Keratinocyte (primary cell): ENCODE data around the gene LYPD6B. TPM values are rescaled to one million over a fixed set of nuclear protein-coding genes. Genes with fewer than 3 reads are reported as not detected.

Source experiments
- DNase-seq: peaks from one replicate; pipeline ENCODE4 v3.0.0-alpha.2; 2011; ENCODE audit warnings: low read depth, missing footprints, low spot score
- FAIRE-seq: peaks from 2 replicates; lab custom pipeline; 2011; peaks lifted over from hg19 to GRCh38; lab: Jason Lieb, UNC
- H2AFZ ChIP-seq: 2 replicates; pipeline ENCODE4 v1.6.0; 2012; ENCODE audit warnings: low read length, control low read depth, inconsistent platforms; ENCODE audit not compliant: control insufficient read depth
- H3K27ac ChIP-seq: 2 replicates; pipeline ENCODE4 v1.5.1; 2011; ENCODE audit warnings: low read length; ENCODE audit not compliant: control insufficient read depth, insufficient read depth
- H3K27me3 ChIP-seq: 3 replicates; pipeline ENCODE4 v1.6.0; 2011; ENCODE audit warnings: low read length; ENCODE audit not compliant: control insufficient read depth, insufficient read depth; ENCODE audit errors: extremely low read depth
- H3K36me3 ChIP-seq, 2 experiments: 2 replicates in 1 of 2; 3 replicates in 1 of 2; pipeline ENCODE4 v1.5.1; 2011; ENCODE audit warnings: low read length in 2 of 2, mild to moderate bottlenecking in 1 of 2; ENCODE audit not compliant: control insufficient read depth in 2 of 2, insufficient read depth in 2 of 2; ENCODE audit errors: extremely low read depth in 1 of 2
- H3K4me1 ChIP-seq: 3 replicates; pipeline ENCODE4 v1.5.1; 2011; ENCODE audit warnings: low read length; ENCODE audit not compliant: control insufficient read depth, insufficient read depth; ENCODE audit errors: extremely low read depth
- H3K4me2 ChIP-seq: 3 replicates; pipeline ENCODE4 v1.6.0; 2011; ENCODE audit warnings: low read depth, low read length; ENCODE audit not compliant: control insufficient read depth, insufficient read depth; ENCODE audit errors: extremely low read depth
- H3K4me3 ChIP-seq, 3 experiments: fragments of 200-600 bp in 1 of 3; sonication (generic) in 1 of 3; 2 replicates in 2 of 3; 3 replicates in 1 of 3; pipeline ENCODE4 v1.5.1; 2011 to 2016; ENCODE audit warnings: low read length in 3 of 3, mild to moderate bottlenecking in 3 of 3, control low read depth in 2 of 3, inconsistent platforms in 1 of 3, low read depth in 1 of 3, mixed read lengths in 1 of 3, mixed run types in 1 of 3, moderate library complexity in 1 of 3; ENCODE audit not compliant: control insufficient read depth in 2 of 3, insufficient read depth in 2 of 3; ENCODE audit errors: extremely low read depth in 1 of 3
- H3K79me2 ChIP-seq: 2 replicates; pipeline ENCODE4 v1.6.0; 2012; ENCODE audit warnings: low read length; ENCODE audit not compliant: control insufficient read depth, insufficient read depth
- H3K9ac ChIP-seq: 3 replicates; pipeline ENCODE4 v1.6.0; 2011; ENCODE audit warnings: low read length; ENCODE audit not compliant: control insufficient read depth, insufficient read depth; ENCODE audit errors: extremely low read depth
- H3K9me1 ChIP-seq: 3 replicates; pipeline ENCODE4 v1.6.0; 2011; ENCODE audit warnings: low read length; ENCODE audit not compliant: control insufficient read depth, insufficient read depth; ENCODE audit errors: extremely low read depth
- H3K9me3 ChIP-seq: 2 replicates; pipeline ENCODE4 v1.5.1; 2012; ENCODE audit warnings: low read depth, low read length; ENCODE audit not compliant: control insufficient read depth
- H4K20me1 ChIP-seq: 3 replicates; pipeline ENCODE4 v1.6.0; 2011; ENCODE audit warnings: low read length; ENCODE audit not compliant: control insufficient read depth, insufficient read depth; ENCODE audit errors: extremely low read depth
- EZH2 ChIP-seq: IDR thresholded peaks from one replicate; pipeline ENCODE4 v1.6.1; 2012; ENCODE audit warnings: inconsistent platforms, mild to moderate bottlenecking, low read length, moderate library complexity
- dilution Hi-C: fragments of 300-500 bp; cut with MboI; formaldehyde crosslinking; loops from one replicate; pipeline ENCODE4 v1.7.0; 2020; ENCODE audit warnings: low sequenced_read_pairs; ENCODE audit not compliant: extremely low pct_ligation_motif_present
- polyA plus RNA-seq, 5 experiments: library from polyadenylated mRNA; depleted of rRNA in 3 of 5; stranded (reverse) in 3 of 5; stranded (forward) in 1 of 5; unstranded in 1 of 5; fragments of >200 nt; gene quantifications; 1 replicate in 1 of 5; 2 replicates in 3 of 5; 3 replicates in 1 of 5; pipeline versions ENCODE4 v1.2.1 to v1.2.3, GENCODE V29; 2011 to 2012; ENCODE audit warnings: missing spikeins in 2 of 5, low read depth in 1 of 5, low replicate concordance in 1 of 5
- TF ChIP-seq, protein P1 (sequence below), 3 experiments: IDR thresholded peaks in 1 of 3; conservative IDR thresholded peaks in 1 of 3; optimal IDR thresholded peaks in 1 of 3; 2 replicates in 2 of 3; 3 replicates in 1 of 3; pipeline versions ENCODE3 to v1.5.1; 2011; ENCODE audit warnings: low read length in 3 of 3, mild to moderate bottlenecking in 3 of 3, moderate library complexity in 2 of 3, control low read depth in 1 of 3, inconsistent platforms in 1 of 3; ENCODE audit not compliant: insufficient read depth in 2 of 3; ENCODE audit errors: extremely low read depth in 1 of 3

Gene LYPD6B
- polyA plus RNA-seq, 1 donor (not counting 4 experiments of a cell fraction or from before 2014, with no cell fraction given): 24.7 TPM

DNA sequence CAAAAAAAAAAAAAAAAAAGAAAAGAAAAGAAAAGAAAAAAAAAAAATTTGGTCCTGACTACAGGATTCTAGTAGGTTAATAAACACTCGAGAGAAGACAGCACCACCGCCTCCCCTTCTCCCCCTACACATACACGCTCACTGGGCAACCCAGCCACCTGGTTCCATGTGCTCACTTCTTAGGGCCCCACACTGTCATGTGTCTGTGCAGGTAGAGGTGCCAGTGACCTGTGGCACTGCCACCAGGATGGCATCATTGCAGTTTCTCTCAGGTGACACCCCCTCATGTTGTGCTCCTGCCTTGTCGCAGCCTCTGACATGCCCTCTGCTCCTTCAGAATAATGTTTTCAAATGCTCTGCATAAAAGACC lies 39.7 kb upstream of the LYPD6B start:
- Histone ChIP-seq H3K9me1 (no peaks in the 10 kb centered on the region), H3K27me3 (peaks cover 7% of the 10 kb centered on the region), H2AFZ (no peak overlapping the region), H3K4me1 (no peaks in the 10 kb centered on the region), H3K79me2 (no peaks in the 10 kb centered on the region), H4K20me1 (no peaks in the 10 kb centered on the region), H3K9me3 (no peaks in the 10 kb centered on the region), H3K27ac (no peak overlapping the region), H3K4me2 (no peak overlapping the region), H3K4me3 (no peak overlapping the region), H3K36me3 (no peaks in the 10 kb centered on the region), H3K9ac (no peak overlapping the region)
- dilution Hi-C loops: no loop called here
- DNase-seq: no peak
- TF ChIP-seq EZH2: no peak
- TF ChIP-seq, protein P1, sequence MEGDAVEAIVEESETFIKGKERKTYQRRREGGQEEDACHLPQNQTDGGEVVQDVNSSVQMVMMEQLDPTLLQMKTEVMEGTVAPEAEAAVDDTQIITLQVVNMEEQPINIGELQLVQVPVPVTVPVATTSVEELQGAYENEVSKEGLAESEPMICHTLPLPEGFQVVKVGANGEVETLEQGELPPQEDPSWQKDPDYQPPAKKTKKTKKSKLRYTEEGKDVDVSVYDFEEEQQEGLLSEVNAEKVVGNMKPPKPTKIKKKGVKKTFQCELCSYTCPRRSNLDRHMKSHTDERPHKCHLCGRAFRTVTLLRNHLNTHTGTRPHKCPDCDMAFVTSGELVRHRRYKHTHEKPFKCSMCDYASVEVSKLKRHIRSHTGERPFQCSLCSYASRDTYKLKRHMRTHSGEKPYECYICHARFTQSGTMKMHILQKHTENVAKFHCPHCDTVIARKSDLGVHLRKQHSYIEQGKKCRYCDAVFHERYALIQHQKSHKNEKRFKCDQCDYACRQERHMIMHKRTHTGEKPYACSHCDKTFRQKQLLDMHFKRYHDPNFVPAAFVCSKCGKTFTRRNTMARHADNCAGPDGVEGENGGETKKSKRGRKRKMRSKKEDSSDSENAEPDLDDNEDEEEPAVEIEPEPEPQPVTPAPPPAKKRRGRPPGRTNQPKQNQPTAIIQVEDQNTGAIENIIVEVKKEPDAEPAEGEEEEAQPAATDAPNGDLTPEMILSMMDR (optimal IDR thresholded peaks at IDR 0.05 in 1 of 3, IDR thresholded peaks at IDR 0.05 in 1 of 3, conservative IDR thresholded peaks at IDR 0.05 in 1 of 3; ENCODE audit: extremely low read depth in 1 of 3, insufficient read depth in 2 of 3, low read length in 3 of 3): no peak
- no peak for FAIRE-seq

DNA sequence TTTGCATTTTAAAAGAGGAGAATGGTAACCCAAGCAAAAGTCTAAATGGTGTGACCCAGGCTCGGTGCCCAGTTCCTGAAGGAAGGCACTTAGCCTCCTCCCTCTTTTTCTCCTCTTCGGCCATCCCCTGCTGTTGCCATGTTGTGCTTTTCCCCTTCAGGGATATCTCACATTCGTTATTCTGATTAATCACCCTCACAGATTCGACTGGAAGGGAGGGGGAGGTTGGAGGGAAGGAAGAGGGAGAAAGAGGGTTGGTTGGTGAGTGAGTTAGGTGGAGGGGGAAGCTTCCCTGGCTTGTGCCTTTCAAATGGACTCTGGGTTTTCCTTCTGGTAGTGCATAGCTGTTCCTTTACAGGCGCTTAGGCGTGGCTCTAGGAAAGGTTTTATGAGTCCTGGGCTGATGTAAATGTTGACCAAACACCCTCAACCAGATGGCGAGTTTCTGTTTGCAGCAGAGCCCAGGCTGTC lies 39.0 kb upstream of the LYPD6B start:
- Histone ChIP-seq H3K4me3 (no peak overlapping the region), H3K27ac (no peak overlapping the region), H3K9ac (no peak overlapping the region), H3K79me2 (no peaks in the 10 kb centered on the region), H3K4me2 (no peak overlapping the region), H3K36me3 (no peaks in the 10 kb centered on the region), H2AFZ (no peak overlapping the region), H3K27me3 (peaks cover 7% of the 10 kb centered on the region), H4K20me1 (no peaks in the 10 kb centered on the region), H3K9me1 (no peaks in the 10 kb centered on the region), H3K9me3 (no peaks in the 10 kb centered on the region), H3K4me1 (no peaks in the 10 kb centered on the region)
- dilution Hi-C loops: no loop called here
- TF ChIP-seq EZH2: no peak
- TF ChIP-seq, protein P1 (optimal IDR thresholded peaks at IDR 0.05 in 1 of 3, IDR thresholded peaks at IDR 0.05 in 1 of 3, conservative IDR thresholded peaks at IDR 0.05 in 1 of 3; ENCODE audit: extremely low read depth in 1 of 3, insufficient read depth in 2 of 3, low read length in 3 of 3): no peak
- FAIRE-seq (no peak), DNase-seq (no peak)
